Upper lobe of left lung (tissue), 6 donors: ENCODE results near the gene TMEM39A. TPM values are rescaled to one million over a fixed set of nuclear protein-coding genes. Genes with fewer than 3 reads are reported as not detected.
A peak's percentile ranks its signal among the peaks of the same experiment; 100 is the strongest.

Experiments used
- ATAC-seq, 2 donors: fragments of 200-7000 bp; cut with Tn5 transposase; one replicate each; pipeline ENCODE4 v1.9.1; 2022; ENCODE audit warnings: mild to moderate bottlenecking in 2 of 2, moderate library complexity in 2 of 2; ENCODE audit not compliant: low FRiP score in 2 of 2
- DNase-seq, 2 donors: peaks; one replicate each; pipeline ENCODE4 v3.0.0-alpha.2; 2019 to 2020
- H3K27ac ChIP-seq, 4 donors: fragments of 200-600 bp; sonication (generic); one replicate each; pipeline ENCODE4 v1.5.1; 2016 to 2019
- H3K27me3 ChIP-seq, 4 donors: fragments of 200-600 bp; sonication (generic); one replicate each; pipeline ENCODE4 v1.5.1; 2017 to 2019
- H3K36me3 ChIP-seq, 4 donors: fragments of 200-600 bp; sonication (generic); one replicate each; pipeline ENCODE4 v1.5.1; 2016 to 2019
- H3K4me1 ChIP-seq, 4 donors: fragments of 200-600 bp; sonication (generic); one replicate each; pipeline ENCODE4 v1.5.1; 2018 to 2019
- H3K4me3 ChIP-seq, 4 donors: fragments of 200-600 bp; sonication (generic); one replicate each; pipeline ENCODE4 v1.5.1; 2017 to 2019; ENCODE audit warnings: mild to moderate bottlenecking in 2 of 4, moderate library complexity in 1 of 4
- H3K9me3 ChIP-seq, 4 donors: fragments of 200-600 bp; sonication (generic); one replicate each; pipeline ENCODE4 v1.5.1; 2018 to 2019
- CTCF ChIP-seq, 6 experiments: fragments of 450-650 bp in 4 of 6; fragments of 200-600 bp in 2 of 6; sonication (generic) in 2 of 6; IDR thresholded peaks; one replicate each; pipeline ENCODE4 v1.5.1; 2016 to 2019; ENCODE audit warnings: antibody characterized with exemption in 6 of 6
- EP300 ChIP-seq, 4 donors: sonication (generic); formaldehyde crosslinking; IDR thresholded peaks; one replicate each; pipeline ENCODE4 v1.5.1; 2017; ENCODE audit warnings: antibody characterized with exemption in 4 of 4, control low read depth in 2 of 4
- POLR2A ChIP-seq, 4 donors: fragments of 450-650 bp; IDR thresholded peaks; one replicate each; pipeline ENCODE4 v1.5.1; 2016 to 2017; ENCODE audit warnings: antibody characterized with exemption in 4 of 4, mild to moderate bottlenecking in 2 of 4
- POLR2AphosphoS5 ChIP-seq, 2 donors: sonication (generic); formaldehyde crosslinking; IDR thresholded peaks; one replicate each; pipeline ENCODE4 v1.5.1; 2017; ENCODE audit warnings: antibody characterized with exemption in 2 of 2
- WGBS, 2 donors: methylation state at CpG; one replicate each; pipeline ENCODE4 v1.1.5; 2017 to 2018; 5-methylcytosine and 5-hydroxymethylcytosine counted together
- total RNA-seq, 6 donors: library from RNA; depleted of rRNA in 4 of 6; stranded (reverse); fragments of >200 nt in 4 of 6; gene quantifications; one replicate each; pipeline versions ENCODE4 v1.1.0 to v1.2.1, GENCODE V29; 2016 to 2021
- donor health status: DM: no; HTN: no; CAD: no; lungs with moderate emphysema.
- donor health status: DM: no; HTN: yes; CAD: no; lungs with severe emphysema.

Gene TMEM39A
- total RNA-seq, 6 donors from 2014 or later, result 15.9 to 52.6 (median 46.1) TPM

DNA sequence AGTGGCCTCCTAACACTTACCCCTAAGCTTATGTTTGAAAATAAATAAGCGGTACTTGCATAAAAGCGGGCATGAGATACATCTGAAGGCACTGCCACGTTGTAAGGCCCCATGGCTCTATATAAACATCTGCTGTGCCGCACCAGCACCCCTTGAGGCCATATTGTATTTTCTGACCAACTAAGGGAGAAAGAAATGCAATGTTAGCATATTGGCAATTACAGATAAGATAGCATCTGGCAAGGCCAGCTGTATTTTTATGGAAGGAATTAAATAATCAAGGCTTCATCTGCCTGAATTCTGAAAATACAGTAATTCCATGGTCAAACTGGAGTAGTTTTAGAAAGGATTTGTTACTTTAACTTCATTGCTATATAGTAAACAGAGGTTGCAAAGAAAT lies 28.7 kb downstream of the TMEM39A start:
- WGBS, 2 donors, result 89 to 93% methylated on average over 4 of the region's 4 CpGs
- no peak overlapping the region for H3K4me3 ChIP-seq
- no peaks in the 10 kb centered on the region for H3K27me3 ChIP-seq
- H3K4me1 ChIP-seq, result peaks cover 9 to 16% (median 12%) of the 10 kb centered on the region in 4 donors
- no peak for TF ChIP-seq CTCF (IDR thresholded peaks at IDR 0.05)
- no peak for TF ChIP-seq POLR2AphosphoS5 (IDR thresholded peaks at IDR 0.05)
- ATAC-seq (no peak), DNase-seq (no peak)
- peak overlapping the region in 3 of 4 donors; percentile 3 to 53 (median 52) for H3K27ac ChIP-seq
- H3K36me3 ChIP-seq, result peaks cover 31 to 88% (median 49%) of the 10 kb centered on the region in 4 donors
- peaks cover 0 to 1% (median 0%) of the 10 kb centered on the region in 4 donors for H3K9me3 ChIP-seq

DNA sequence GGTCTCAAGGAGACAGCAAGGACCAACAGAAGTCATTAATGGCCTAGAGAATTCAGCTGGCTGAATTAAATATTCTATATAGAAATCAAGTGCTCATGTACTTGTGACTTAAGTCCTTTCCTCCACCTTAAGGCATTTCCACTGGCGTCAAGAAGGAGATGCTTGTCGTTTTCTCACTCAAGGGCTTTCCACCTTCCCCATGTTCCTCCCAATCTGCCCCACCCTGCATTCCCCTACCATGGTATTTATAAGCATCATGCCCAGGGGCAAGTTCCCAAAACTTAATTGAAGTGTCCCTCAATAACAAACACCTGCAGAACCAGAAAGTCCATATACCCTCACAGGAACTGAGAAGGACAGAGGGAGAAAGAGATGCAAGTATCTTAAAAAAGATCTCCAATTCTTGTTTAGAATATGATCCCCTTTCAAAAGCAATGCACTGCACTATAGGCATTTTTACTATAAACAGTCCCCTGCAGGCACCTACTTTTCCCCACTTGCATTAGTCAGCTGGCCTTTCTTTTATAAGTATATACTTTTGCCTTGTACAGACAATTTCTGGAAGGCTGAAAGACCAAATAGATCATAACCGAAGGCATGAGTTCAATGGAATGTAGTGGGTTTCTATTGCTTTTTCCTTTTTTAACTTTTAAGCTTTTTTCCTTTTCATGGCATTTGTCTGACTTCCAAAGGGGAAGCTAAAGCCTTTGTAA lies 29.6 kb downstream of the TMEM39A start:
- ATAC-seq (peak; percentile 34 to 75), DNase-seq (no peak)
- Histone ChIP-seq H3K27me3 (no peaks in the 10 kb centered on the region), H3K27ac (peak overlapping the region in 3 of 4 donors; percentile 3 to 58 (median 38)), H3K9me3 (peaks cover 0 to 4% (median under 1%) of the 10 kb centered on the region in 4 donors), H3K4me1 (peaks cover 9 to 16% (median 12%) of the 10 kb centered on the region in 4 donors), H3K36me3 (peaks cover 31 to 96% (median 53%) of the 10 kb centered on the region in 4 donors), H3K4me3 (no peak overlapping the region)
- 60 to 78% methylated on average over 3 of the region's 3 CpGs for WGBS, 2 donors
- no peak for TF ChIP-seq CTCF (IDR thresholded peaks at IDR 0.05)
- no peak for TF ChIP-seq POLR2A (IDR thresholded peaks at IDR 0.05)
- TF ChIP-seq POLR2AphosphoS5 (IDR thresholded peaks at IDR 0.05), result no peak
- TF ChIP-seq EP300 (IDR thresholded peaks at IDR 0.05), result peak in 1 of 4 donors; percentile 10

DNA sequence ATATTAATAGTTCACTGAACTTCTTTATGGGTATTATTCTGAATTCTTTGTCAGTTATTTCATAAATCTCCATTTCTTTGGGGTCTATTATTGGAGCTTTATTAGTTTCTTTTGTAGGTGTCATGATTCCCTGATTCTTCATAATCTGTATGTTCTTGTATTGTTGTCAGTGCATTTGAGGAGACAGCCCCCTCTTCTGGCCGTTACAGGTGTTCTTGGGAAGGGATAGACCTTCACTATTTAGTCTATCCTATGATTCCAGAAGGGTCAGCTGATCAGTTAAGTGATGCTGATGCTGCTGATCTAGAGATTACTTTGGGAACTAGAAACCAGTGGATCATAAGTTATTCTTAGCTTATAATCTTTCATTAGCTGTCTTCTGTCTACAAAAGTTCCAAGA lies 34.9 kb downstream of the TMEM39A start:
- ATAC-seq (no peak), DNase-seq (no peak)
- Histone ChIP-seq H3K36me3 (peaks cover 4 to 55% (median 17%) of the 10 kb centered on the region in 4 donors), H3K4me1 (peaks cover 5 to 6% (median 6%) of the 10 kb centered on the region in 4 donors), H3K27me3 (no peaks in the 10 kb centered on the region), H3K4me3 (no peak overlapping the region), H3K27ac (no peak overlapping the region), H3K9me3 (peaks cover 17 to 27% (median 22%) of the 10 kb centered on the region in 4 donors)
- 92 to 95% methylated on average over 1 of the region's 1 CpG for WGBS, 2 donors
- TF ChIP-seq EP300 (IDR thresholded peaks at IDR 0.05) (no peak), CTCF (IDR thresholded peaks at IDR 0.05) (no peak), POLR2A (IDR thresholded peaks at IDR 0.05) (no peak), POLR2AphosphoS5 (IDR thresholded peaks at IDR 0.05) (no peak)

GRCh38 chr3:119427669-119428068 lies 35.7 kb downstream of the TMEM39A start:
- H3K36me3 ChIP-seq, result peaks cover 4 to 46% (median 17%) of the 10 kb centered on the region in 4 donors
- ATAC-seq (no peak), DNase-seq (no peak)
- no peak for TF ChIP-seq POLR2AphosphoS5 (IDR thresholded peaks at IDR 0.05)
- no peak for TF ChIP-seq POLR2A (IDR thresholded peaks at IDR 0.05)
- TF ChIP-seq EP300 (IDR thresholded peaks at IDR 0.05), result no peak
- TF ChIP-seq CTCF (IDR thresholded peaks at IDR 0.05), result no peak
- H3K9me3 ChIP-seq, result peaks cover 17 to 27% (median 22%) of the 10 kb centered on the region in 4 donors
- no peaks in the 10 kb centered on the region for H3K4me1 ChIP-seq
- H3K4me3 ChIP-seq, result no peak overlapping the region
- WGBS, 2 donors, result 96 to 100% methylated on average over 1 of the region's 1 CpG
- H3K27me3 ChIP-seq, result no peaks in the 10 kb centered on the region
- no peak overlapping the region for H3K27ac ChIP-seq

- H3K27me3 ChIP-seq, result no peaks in the 10 kb centered on the region
- H3K4me3 ChIP-seq, result no peak overlapping the region
- ATAC-seq, result no peak
- no peaks in the 10 kb centered on the region for H3K4me1 ChIP-seq
- TF ChIP-seq POLR2AphosphoS5 (IDR thresholded peaks at IDR 0.05) (no peak), EP300 (IDR thresholded peaks at IDR 0.05) (no peak), CTCF (IDR thresholded peaks at IDR 0.05) (no peak), POLR2A (IDR thresholded peaks at IDR 0.05) (no peak)
- no peak overlapping the region for H3K27ac ChIP-seq
- H3K9me3 ChIP-seq, result no peaks in the 10 kb centered on the region
- H3K36me3 ChIP-seq, result peaks cover 0 to 43% (median 17%) of the 10 kb centered on the region in 4 donors
- no peak for DNase-seq
- WGBS, 2 donors, result 39 to 48% methylated on average over 2 of the region's 2 CpGs
Observed at GRCh38 chr3:119420196-119420595, 43.2 kb downstream of the TMEM39A start.
